ENCODE measurements around the gene HMOX2.

GRCh38 chr16:4450430-4450829, 25.8 kb upstream of the HMOX2 start:
- TF ChIP-seq CTCF (IDR thresholded peaks at IDR 0.05): no peak
- TF ChIP-seq POLR2A (IDR thresholded peaks at IDR 0.05): no peak

Data from transverse colon (tissue), 3 donors.